MCF 10A (cell line): ENCODE results near the gene GIPC2. TPM values are rescaled to one million over a fixed set of nuclear protein-coding genes. Genes with fewer than 3 reads are reported as not detected.

Experiments used
- BruUV-seq: library from RNA; stranded (reverse); fragments of 400-500 nt; replicated peaks from 2 replicates; lab custom pipeline; 2021; lab: Mats Ljungman, UMichigan
- CTCF ChIA-PET: fragments of 300-600 bp; sonication (Branson Sonifier 250); formaldehyde crosslinking; extraction: SDS; loops from one replicate; lab custom pipeline; 2021; ENCODE audit warnings: antibody characterized with exemption, inconsistent platforms; lab: Yijun Ruan, JAX
- POLR2A ChIA-PET: fragments of 300-600, 350-650 bp; sonication (Branson Sonifier 250); formaldehyde crosslinking; extraction: SDS; loops from one replicate; lab custom pipeline; 2020; ENCODE audit warnings: antibody characterized with exemption, inconsistent platforms; lab: Yijun Ruan, JAX
- DNase-seq: peaks from one replicate; pipeline ENCODE4 v3.0.0-alpha.2; 2018; ENCODE audit not compliant: unreplicated experiment
- H3K27ac Mint-ChIP-seq: one replicate; pipeline ENCODE4 v1.8.0; 2022; ENCODE audit warnings: mild to moderate bottlenecking, low read depth, mixed read lengths; ENCODE audit not compliant: unreplicated experiment
- H3K27me3 Mint-ChIP-seq: one replicate; pipeline ENCODE4 v1.8.0; 2022; ENCODE audit warnings: mixed read lengths; ENCODE audit not compliant: insufficient read depth, unreplicated experiment
- H3K36me3 Mint-ChIP-seq: one replicate; pipeline ENCODE4 v1.8.0; 2022; ENCODE audit warnings: mild to moderate bottlenecking, moderate library complexity, mixed read lengths; ENCODE audit not compliant: insufficient read depth, unreplicated experiment
- H3K4me1 Mint-ChIP-seq: one replicate; pipeline ENCODE4 v1.8.0; 2022; ENCODE audit warnings: mixed read lengths; ENCODE audit not compliant: insufficient read depth, unreplicated experiment
- H3K4me3 Mint-ChIP-seq: one replicate; pipeline ENCODE4 v1.8.0; 2022; ENCODE audit warnings: mild to moderate bottlenecking, moderate library complexity, mixed read lengths; ENCODE audit not compliant: unreplicated experiment
- H3K9me3 Mint-ChIP-seq: one replicate; pipeline ENCODE4 v1.8.0; 2022; ENCODE audit warnings: mixed read lengths; ENCODE audit not compliant: unreplicated experiment
- intact Hi-C: fragments of 100-400 bp; cut with micrococcal nuclease; formaldehyde crosslinking; loops from 2 replicates; pipeline ENCODE4 v1.14.1; 2022
- total RNA-seq: library from RNA; stranded (reverse); gene quantifications from 2 replicates; pipeline ENCODE4 v1.2.3, GENCODE V29; 2022
- TF ChIP-seq, protein P1 (sequence below): fragments of 200-600 bp; IDR thresholded peaks from one replicate; pipeline ENCODE4 v1.8.0; 2022; ENCODE audit warnings: antibody characterized with exemption, mild to moderate bottlenecking; ENCODE audit not compliant: unreplicated experiment

The GIPC2 gene
- total RNA-seq, 1 experiment from 2014 or later: 0.07 TPM

GRCh38 chr1:78003882-78004718 lies 41.7 kb upstream of the GIPC2 start:
- ChIA-PET CTCF (interaction anchor here (0.5 to 5.5 kb wide), 8 partner anchors 23 to 110 kb away, joined by 3 to 59 read pairs (median 6); partner anchors contain the start of gene FUBP1), POLR2A (interaction anchor here (0.7 to 17.0 kb wide), 35 partner anchors 8 to 616 kb away, joined by 3 to 598 read pairs (median 8); partner anchors contain the start of genes FUBP1, IFI44L, MIGA1 and USP33)
- Mint-ChIP-seq H3K27me3 (no peaks in the 10 kb centered on the region), H3K27ac (peak overlapping the region; percentile 97), H3K4me3 (peak overlapping the region; percentile 88), H3K9me3 (no peaks in the 10 kb centered on the region), H3K36me3 (peaks cover 9% of the 10 kb centered on the region), H3K4me1 (peaks cover 19% of the 10 kb centered on the region)
- DNase-seq: peak; percentile 79
- intact Hi-C loops: loop anchor here (1.0 kb wide), 2 partner anchors 25 to 110 kb away; partner anchors contain the start of gene FUBP1
- TF ChIP-seq, protein P1, sequence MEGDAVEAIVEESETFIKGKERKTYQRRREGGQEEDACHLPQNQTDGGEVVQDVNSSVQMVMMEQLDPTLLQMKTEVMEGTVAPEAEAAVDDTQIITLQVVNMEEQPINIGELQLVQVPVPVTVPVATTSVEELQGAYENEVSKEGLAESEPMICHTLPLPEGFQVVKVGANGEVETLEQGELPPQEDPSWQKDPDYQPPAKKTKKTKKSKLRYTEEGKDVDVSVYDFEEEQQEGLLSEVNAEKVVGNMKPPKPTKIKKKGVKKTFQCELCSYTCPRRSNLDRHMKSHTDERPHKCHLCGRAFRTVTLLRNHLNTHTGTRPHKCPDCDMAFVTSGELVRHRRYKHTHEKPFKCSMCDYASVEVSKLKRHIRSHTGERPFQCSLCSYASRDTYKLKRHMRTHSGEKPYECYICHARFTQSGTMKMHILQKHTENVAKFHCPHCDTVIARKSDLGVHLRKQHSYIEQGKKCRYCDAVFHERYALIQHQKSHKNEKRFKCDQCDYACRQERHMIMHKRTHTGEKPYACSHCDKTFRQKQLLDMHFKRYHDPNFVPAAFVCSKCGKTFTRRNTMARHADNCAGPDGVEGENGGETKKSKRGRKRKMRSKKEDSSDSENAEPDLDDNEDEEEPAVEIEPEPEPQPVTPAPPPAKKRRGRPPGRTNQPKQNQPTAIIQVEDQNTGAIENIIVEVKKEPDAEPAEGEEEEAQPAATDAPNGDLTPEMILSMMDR: no peak
- TSS peak; percentile 99 for BruUV-seq

DNA sequence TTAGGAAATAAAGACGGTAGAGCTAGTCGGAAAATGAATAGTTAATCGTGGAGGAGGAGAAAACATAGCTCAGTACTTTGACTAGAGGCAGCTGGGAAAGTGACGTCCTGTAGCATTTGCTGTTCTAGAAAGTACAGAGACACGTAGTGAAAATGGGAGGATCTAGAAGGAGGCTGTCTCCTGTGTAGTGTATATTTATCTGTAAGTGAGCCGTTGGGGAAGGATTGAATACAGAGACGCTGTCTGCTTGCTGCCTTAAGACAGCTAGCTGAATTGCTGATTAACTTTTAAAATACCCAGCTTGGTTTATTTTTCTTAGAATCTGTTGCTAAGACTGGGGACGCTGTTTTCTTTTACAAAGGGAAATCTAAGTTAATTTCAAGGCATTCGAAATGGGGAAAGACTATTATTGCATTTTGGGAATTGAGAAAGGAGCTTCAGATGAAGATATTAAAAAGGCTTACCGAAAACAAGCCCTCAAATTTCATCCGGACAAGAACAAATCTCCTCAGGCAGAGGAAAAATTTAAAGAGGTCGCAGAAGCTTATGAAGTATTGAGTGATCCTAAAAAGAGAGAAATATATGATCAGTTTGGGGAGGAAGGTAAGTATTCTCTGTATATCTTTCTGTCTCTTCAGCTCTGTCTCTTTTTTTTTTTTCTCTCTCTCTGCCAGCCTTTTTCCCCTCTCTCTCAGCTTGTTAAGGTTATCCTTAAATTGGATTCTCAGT lies 40.9 kb upstream of the GIPC2 start, which contains the start of gene DNAJB4:
Gene DNAJB4, plus strand, starts transcription at position 221 of the 729 bp plus-strand sequence. Its CDS starts 172 bp downstream, at position 393.
- CTCF ChIA-PET: interaction anchor here (0.5 to 5.5 kb wide), 12 partner anchors 10 to 357 kb away, joined by 3 to 59 read pairs (median 5); partner anchors contain the start of gene FUBP1
- POLR2A ChIA-PET: interaction anchor here (0.5 to 17.0 kb wide), 36 partner anchors 9 to 1374 kb away, joined by 3 to 598 read pairs (median 8); partner anchors contain the start of genes FUBP1, MIGA1, USP33 and ZZZ3
- intact Hi-C loops: loop anchor here (1.0 kb wide), 2 partner anchors 26 to 109 kb away; partner anchors contain the start of gene FUBP1
- TSS peak; percentile 68 for BruUV-seq
- Mint-ChIP-seq H3K36me3 (peaks cover 9% of the 10 kb centered on the region), H3K4me1 (peaks cover 19% of the 10 kb centered on the region), H3K27me3 (no peaks in the 10 kb centered on the region), H3K9me3 (no peaks in the 10 kb centered on the region), H3K27ac (peak within 1 kb of the TSS; percentile 97), H3K4me3 (peak within 1 kb of the TSS; percentile 88)
- peak; percentile 97 for DNase-seq
- TF ChIP-seq, protein P1: no peak

DNA sequence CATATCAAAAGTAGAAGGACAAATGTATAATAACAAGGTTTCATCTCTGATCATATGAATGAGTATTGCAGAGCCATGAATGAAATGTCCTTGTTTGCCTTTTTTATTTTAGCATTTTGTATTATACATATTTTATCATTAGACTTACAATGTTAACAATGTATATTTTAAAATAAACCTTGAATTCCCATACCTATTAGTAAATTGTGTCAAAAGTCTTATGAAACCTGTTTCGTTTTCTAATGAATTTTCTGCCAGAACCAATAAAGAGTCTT lies 40.4 kb upstream of the GIPC2 start:
- peaks cover 19% of the 10 kb centered on the region for H3K4me1 Mint-ChIP-seq

More for the DNA sequence above, 40.4 kb upstream of the GIPC2 start:
- peak overlapping the region; percentile 88 for H3K4me3 Mint-ChIP-seq
- DNase-seq: no peak
- TF ChIP-seq, protein P1: no peak
- H3K36me3 Mint-ChIP-seq: peaks cover 9% of the 10 kb centered on the region
- no peaks in the 10 kb centered on the region for H3K27me3 Mint-ChIP-seq
- POLR2A ChIA-PET: interaction anchor here (0.5 to 17.0 kb wide), 30 partner anchors 9 to 1373 kb away, joined by 3 to 598 read pairs (median 10); partner anchors contain the start of genes FUBP1, MIGA1 and ZZZ3
- no peaks in the 10 kb centered on the region for H3K9me3 Mint-ChIP-seq
- BruUV-seq: no TSS peak
- peak overlapping the region; percentile 97 for H3K27ac Mint-ChIP-seq
- intact Hi-C loops: no loop called here
- CTCF ChIA-PET: interaction anchor here (0.6 to 5.5 kb wide), 8 partner anchors 9 to 357 kb away, joined by 3 to 59 read pairs (median 8); partner anchors contain the start of gene FUBP1
